Measurements from ENCODE around the gene FCRL6.

Gene FCRL6

DNA sequence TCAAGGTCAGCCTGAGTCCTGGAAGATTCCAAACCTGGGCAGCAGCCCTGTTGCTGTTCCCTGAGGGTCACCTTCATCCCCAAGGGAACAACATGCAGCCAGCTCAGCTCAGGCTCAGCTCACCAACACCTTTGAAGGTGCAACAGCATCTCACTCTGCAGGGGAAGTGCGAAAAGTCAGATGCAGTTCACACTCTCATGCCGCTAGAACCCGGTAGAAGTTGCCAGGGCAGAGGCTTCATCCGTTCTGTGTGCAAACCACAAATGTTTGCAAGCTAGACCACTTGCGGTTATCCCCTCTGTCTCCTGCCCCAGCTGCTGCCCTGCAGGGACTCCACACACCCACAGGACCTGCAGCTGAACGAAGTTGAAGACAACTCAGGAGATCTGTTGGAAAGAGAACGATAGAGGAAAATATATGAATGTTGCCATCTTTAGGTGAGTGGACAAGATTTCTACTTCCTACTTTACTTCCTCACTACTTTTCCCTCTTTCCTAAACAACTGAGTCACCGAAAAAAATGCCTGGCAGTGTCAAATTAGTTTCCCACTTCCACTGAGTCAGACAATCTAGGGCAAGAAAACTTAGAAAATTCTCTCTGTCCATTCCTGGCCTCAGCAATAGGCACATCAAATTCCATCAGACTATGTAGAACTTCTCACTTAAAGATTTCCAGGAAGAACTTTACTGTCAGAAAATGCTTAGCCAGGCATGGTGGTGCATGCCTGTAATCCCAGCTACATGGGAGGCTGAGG lies 1.8 kb upstream of the FCRL6 start:
- no peak for FAIRE-seq

DNA sequence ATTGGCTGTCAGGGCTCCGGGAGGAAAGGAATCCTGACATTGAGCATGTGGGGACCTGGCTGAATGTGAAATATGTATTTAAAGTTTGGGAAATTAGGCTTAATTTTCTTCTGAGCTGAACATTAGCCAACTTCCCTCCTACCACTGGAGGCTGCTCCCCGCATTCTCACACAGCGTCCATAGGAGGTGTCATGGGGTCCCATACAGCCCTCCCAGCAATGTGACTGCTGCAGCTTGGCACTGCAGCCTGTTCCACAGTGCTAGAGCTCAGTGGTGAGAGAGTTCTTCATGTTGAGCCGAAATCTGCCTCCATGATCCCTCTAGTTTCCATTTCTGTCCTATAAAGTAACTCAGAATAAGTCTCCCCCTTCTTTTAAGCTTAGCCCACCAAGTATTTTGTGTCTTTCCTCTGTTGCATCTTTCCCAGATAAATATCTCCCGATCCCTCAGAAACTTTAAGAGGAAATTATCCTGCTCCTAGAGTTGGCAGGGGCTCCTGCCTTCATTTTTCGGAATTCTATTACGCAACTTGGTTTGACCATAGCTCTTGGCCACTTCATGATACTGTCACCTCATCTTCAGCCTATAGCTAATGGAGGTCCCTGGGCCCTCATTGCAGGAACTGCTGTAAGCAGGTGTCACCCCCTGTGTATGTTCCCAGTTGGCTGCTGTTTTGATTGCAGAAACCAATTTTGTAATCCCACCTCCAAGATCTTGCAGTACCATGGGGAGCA lies 2.0 kb downstream of the FCRL6 start:
- FAIRE-seq = no peak

GRCh38 chr1:159804924-159805323 lies 2.8 kb downstream of the FCRL6 start:
- no peak for FAIRE-seq

DNA sequence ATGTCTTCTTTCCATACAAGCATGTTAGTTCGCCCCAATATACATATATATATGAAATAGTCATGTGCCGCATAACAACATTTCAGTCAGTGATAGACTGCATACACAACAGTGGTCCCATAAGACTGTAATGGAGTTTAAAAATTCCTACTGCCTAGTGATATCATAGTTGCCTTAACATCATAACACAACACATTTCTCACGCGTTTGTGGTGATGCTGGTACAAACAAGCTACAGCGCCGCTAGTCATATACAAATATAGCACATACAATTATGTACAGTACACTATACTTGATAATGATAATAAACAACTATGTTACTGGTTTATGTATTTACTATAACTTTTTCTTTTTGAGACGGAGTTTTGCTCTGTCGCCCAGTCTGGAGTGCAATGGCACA lies 13.8 kb downstream of the FCRL6 start:
- FAIRE-seq = no peak

DNA sequence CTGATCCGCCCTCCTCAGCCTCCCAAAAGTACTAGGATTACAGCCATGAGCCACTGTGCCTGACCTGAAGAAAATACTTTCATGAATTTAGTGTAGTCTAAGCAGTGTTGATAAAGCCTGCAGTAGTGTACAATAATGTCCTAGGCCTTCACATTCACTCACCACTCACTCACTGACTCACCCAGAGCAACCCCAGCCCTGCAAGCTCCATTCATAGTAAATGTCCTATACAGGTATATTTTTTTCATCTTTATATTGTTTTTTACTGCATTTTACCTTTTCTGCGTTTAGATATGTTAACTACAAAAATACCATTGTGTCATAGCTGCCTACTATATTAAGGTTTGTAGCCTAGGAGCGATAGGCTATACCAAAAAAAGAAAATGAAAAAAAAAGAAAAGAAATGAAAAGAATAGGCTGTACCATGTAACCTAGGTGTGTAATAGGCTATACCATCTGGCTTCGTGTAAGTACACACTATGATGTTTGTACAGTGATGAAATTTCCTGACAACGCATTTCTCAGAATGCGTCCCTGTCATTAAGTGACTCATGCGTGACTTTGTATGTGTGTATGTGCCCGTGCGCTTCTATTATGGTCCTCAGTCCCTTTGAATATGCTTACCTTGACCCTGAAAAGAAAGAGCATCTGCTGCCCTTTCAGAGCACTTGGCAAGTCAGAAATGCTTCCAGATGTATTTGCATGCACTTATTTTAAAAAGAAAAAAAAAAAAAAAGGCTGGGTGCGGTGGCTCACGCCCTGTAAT lies 15.3 kb downstream of the FCRL6 start:
- no peak for FAIRE-seq

DNA sequence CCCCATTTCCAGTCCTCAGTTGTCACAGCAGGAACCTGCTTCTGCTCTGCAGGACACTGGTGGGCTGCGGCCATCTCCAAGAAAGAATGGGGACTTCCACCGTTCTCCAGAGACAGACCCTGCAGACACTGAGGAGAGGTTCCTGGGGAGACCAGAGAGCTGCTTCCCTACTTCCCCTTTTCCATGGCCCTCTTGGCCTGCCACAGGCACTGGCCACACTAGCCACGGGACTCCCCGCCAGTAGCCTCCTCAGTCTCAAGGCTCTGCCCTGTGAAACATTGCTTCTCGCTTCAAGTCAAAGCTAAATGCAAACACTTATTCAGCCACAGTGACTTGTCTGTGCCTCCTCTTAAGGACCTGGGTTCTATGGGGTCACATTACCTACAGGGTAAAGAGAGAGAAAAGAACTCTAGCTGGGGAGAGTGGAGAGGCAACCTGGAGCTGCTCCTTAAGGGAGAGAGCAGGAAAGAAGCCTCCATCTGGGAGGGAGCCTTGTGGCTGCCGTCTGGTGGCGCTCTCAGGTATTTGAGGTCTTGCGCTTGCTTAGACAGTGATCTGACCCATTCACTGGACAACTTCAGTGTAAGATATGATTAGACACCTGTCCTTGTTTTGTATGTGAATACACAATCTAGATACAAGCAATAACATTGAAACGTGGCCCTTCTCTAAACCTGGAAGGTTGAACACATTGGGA lies 19.2 kb downstream of the FCRL6 start:
- no peak for FAIRE-seq

GRCh38 chr1:159823406-159823805 lies 21.2 kb downstream of the FCRL6 start:
- no peak for FAIRE-seq

DNA sequence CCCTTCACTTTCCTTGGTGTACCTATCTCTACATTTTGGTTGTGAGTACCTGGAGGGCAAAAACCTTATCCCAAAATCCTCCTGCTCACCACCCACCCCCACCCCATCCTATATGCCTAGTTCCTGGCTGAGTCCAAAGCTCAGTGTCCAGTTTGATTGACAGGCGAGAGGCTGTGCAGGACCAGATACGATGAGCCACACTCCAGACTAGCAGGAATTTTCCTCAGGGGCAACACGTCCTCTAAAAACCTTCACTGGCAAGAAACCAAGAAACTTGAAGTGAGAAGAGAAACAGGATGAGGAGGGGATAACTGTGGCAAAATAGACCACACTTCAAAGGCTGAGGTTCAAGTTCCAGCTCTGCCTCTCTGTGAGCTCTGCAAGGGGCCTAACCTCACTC lies 23.4 kb downstream of the FCRL6 start:
- no peak for FAIRE-seq

GRCh38 chr1:159826441-159827101 lies 24.4 kb downstream of the FCRL6 start, which contains the start of gene SLAMF8:
TSS of gene SLAMF8 (plus strand) at chr1:159826873. CDS start at chr1:159826899, 26 bp downstream.
- no peak for FAIRE-seq

DNA sequence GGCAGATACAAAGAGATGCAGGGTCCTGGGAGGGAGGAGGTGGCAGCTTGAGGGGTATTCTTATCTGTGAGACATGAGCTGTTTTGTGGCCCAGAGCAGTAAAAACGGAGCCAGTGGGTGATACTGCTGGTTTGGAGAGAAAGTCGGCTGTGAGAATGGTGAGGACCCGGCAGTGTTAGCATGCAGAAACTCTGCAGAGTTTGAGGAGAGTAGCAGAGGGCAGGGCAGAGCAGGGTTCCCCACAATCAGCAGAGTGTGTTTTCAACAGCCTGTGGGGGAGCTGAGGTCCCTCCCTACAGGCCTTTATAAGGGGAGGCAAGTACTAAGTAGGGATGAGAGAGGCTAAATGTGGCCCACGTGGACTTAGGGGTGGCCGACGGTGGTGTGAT lies 24.9 kb downstream of the FCRL6 start:
- no peak for FAIRE-seq

- no peak for FAIRE-seq
Observed at GRCh38 chr1:159827549-159827948, 25.4 kb downstream of the FCRL6 start.

DNA sequence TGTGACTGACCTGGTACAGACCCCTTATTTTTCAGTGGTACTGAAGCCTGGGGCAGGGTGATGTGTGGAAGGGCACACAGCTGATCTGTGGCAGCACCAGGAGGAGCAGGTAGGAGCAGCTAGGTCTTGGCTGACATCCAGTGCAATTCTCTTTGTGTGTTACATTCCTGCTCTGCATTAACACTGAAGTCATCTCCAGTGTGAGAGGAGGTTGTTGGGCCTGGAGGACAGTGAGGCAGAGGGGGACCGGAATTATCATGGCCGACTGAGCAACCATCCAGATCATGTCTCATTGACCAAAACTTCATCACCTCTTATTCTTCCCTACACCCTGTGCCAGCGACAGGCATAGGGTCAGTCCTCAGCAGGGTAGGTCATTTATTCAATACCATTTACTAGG lies 26.0 kb downstream of the FCRL6 start:
- no peak for FAIRE-seq

- FAIRE-seq = no peak
Observed at GRCh38 chr1:159828581-159829272, 26.6 kb downstream of the FCRL6 start.

DNA sequence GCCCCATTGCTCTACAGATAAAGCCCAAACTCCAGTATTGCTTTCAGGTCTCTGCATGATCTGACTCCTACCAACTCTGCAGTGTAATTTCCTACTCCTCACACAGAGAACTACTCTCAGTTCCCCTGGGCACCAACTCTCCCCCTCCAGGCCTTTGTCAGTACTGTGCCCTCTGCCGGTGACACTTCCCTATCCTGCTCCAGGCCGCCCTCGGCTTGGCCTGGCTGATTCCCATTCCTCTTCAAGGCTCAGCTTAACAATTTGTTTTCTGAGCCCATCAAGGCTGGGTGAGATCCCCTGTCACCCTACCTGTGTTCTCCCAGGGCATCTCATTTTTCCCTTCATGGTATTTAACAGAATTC lies 27.1 kb downstream of the FCRL6 start:
- FAIRE-seq = no peak

DNA sequence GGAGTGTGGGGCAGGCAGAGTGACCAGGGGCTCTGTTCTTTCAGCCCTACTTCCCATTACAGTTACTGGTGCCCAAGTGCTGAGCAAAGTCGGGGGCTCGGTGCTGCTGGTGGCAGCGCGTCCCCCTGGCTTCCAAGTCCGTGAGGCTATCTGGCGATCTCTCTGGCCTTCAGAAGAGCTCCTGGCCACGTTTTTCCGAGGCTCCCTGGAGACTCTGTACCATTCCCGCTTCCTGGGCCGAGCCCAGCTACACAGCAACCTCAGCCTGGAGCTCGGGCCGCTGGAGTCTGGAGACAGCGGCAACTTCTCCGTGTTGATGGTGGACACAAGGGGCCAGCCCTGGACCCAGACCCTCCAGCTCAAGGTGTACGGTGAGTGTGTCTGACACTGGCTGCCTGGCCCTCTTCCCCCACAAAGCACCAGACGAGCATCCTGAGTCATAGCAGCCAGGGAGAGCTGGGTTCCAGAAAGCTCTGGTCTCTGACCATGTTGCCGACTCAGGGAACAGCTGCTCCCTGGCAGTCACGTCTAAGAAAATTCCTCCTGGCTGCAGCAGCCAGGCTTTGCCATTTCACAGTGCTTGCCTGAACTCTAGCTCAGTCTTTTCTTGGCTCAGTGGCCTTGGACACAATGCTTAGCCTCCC lies 27.8 kb downstream of the FCRL6 start:
- FAIRE-seq = no peak

DNA sequence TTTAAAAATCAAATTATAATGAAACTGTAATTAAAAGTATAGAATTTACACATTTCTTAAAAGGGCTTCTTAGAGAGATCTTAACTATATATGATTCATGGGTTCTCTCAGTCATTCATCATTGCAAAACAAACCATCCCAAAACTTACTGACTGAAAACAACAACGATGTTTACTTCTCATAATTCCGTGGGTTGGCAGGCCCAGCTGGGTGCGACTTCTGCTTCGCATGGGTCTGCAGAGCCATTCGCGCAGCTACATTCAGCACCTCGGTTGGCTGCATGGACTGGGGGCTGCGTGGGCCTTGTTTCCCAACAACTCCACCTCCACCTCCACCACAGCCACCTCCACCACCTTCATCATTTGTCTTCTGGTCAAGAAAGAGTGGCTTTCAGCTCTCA lies 28.6 kb downstream of the FCRL6 start:
- no peak for FAIRE-seq

- FAIRE-seq = no peak
Observed at GRCh38 chr1:159831412-159832141, 29.4 kb downstream of the FCRL6 start.

DNA sequence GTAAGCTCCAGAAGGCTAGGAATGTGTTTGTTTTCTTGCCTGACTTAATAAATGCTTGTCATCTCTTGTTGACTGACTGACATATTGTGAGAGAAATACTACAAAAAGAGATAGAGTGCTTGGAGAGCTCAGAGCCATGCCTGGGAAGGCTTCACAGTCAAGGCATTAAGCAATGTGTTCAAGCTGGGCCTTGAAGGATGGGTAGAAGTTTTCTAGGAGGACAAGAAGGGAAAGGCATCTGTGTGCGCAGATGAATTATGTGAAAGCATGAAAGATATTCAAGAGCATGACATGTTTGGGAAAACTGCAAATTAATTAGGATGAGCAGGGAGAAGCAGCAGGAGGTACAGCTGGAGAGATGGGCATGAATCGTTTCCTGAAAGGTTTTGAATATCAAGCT lies 30.1 kb downstream of the FCRL6 start:
- no peak for FAIRE-seq

- no peak for FAIRE-seq
Observed at GRCh38 chr1:159835356-159835755, 33.2 kb downstream of the FCRL6 start.

DNA sequence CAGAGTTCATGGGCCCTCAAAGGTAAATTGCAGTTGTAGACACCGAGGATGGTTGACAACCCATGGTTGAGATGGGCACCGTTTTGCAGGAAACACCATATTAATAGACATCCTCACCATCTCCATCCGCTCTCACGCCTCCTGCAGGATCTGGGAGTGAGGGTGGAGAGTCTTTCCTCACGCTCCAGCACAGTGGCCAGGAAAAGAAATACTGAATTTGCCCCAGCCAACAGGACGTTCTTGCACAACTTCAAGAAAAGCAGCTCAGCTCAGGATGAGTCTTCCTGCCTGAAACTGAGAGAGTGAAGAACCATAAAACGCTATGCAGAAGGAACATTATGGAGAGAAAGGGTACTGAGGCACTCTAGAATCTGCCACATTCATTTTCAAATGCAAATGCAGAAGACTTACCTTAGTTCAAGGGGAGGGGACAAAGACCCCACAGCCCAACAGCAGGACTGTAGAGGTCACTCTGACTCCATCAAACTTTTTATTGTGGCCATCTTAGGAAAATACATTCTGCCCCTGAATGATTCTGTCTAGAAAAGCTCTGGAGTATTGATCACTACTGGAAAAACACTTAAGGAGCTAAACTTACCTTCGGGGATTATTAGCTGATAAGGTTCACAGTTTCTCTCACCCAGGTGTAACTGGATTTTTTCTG lies 33.8 kb downstream of the FCRL6 start:
- no peak for FAIRE-seq
